OCI-LY7 (cell line): Measurements from ENCODE around the gene CSH1.

Experiments
- EZH2phosphoT487 ChIP-seq: fragments of 200-600 bp; sonication (generic); IDR thresholded peaks from 2 replicates; pipeline ENCODE4 v1.6.1; 2018; ENCODE audit warnings: low read depth, borderline replicate concordance, mild to moderate bottlenecking, mixed run types, antibody characterized with exemption, low read length, moderate library complexity, mixed read lengths
- TF ChIP-seq, protein P1 (sequence below): fragments of 200-600 bp; sonication (generic); conservative IDR thresholded peaks from 2 replicates; pipeline ENCODE4 v1.5.1; 2014; ENCODE audit warnings: mild to moderate bottlenecking, antibody characterized with exemption, low read length, moderate library complexity, mixed read lengths

GRCh38 chr17:63927464-63928171, 31.2 kb upstream of the CSH1 start:
- TF ChIP-seq, protein P1, sequence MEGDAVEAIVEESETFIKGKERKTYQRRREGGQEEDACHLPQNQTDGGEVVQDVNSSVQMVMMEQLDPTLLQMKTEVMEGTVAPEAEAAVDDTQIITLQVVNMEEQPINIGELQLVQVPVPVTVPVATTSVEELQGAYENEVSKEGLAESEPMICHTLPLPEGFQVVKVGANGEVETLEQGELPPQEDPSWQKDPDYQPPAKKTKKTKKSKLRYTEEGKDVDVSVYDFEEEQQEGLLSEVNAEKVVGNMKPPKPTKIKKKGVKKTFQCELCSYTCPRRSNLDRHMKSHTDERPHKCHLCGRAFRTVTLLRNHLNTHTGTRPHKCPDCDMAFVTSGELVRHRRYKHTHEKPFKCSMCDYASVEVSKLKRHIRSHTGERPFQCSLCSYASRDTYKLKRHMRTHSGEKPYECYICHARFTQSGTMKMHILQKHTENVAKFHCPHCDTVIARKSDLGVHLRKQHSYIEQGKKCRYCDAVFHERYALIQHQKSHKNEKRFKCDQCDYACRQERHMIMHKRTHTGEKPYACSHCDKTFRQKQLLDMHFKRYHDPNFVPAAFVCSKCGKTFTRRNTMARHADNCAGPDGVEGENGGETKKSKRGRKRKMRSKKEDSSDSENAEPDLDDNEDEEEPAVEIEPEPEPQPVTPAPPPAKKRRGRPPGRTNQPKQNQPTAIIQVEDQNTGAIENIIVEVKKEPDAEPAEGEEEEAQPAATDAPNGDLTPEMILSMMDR = no peak
- TF ChIP-seq EZH2phosphoT487 = no peak
